Panc1 (cell line): Measurements from ENCODE around the gene PPP1R18.

Source experiments
- POLR2AphosphoS5 ChIP-seq: IDR thresholded peaks from 2 replicates; pipeline ENCODE4 v1.6.1; 2012; ENCODE audit warnings: mild to moderate bottlenecking, low read depth, low read length, moderate library complexity
- TF ChIP-seq, protein P1 (sequence below): fragments of 450-650 bp; IDR thresholded peaks from 2 replicates; pipeline ENCODE4 v1.5.1; 2017; ENCODE audit warnings: mild to moderate bottlenecking
- TF ChIP-seq, protein P2 (sequence below), 2 experiments: IDR thresholded peaks; 2 replicates each; pipeline ENCODE4 v1.6.1; 2011 to 2012; ENCODE audit warnings: low read depth in 2 of 2, control low read depth in 1 of 2, low read length in 1 of 2, mild to moderate bottlenecking in 1 of 2, moderate library complexity in 1 of 2; ENCODE audit not compliant: insufficient read depth in 1 of 2

- TF ChIP-seq, protein P1, sequence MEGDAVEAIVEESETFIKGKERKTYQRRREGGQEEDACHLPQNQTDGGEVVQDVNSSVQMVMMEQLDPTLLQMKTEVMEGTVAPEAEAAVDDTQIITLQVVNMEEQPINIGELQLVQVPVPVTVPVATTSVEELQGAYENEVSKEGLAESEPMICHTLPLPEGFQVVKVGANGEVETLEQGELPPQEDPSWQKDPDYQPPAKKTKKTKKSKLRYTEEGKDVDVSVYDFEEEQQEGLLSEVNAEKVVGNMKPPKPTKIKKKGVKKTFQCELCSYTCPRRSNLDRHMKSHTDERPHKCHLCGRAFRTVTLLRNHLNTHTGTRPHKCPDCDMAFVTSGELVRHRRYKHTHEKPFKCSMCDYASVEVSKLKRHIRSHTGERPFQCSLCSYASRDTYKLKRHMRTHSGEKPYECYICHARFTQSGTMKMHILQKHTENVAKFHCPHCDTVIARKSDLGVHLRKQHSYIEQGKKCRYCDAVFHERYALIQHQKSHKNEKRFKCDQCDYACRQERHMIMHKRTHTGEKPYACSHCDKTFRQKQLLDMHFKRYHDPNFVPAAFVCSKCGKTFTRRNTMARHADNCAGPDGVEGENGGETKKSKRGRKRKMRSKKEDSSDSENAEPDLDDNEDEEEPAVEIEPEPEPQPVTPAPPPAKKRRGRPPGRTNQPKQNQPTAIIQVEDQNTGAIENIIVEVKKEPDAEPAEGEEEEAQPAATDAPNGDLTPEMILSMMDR = no peak
- TF ChIP-seq, protein P2, sequence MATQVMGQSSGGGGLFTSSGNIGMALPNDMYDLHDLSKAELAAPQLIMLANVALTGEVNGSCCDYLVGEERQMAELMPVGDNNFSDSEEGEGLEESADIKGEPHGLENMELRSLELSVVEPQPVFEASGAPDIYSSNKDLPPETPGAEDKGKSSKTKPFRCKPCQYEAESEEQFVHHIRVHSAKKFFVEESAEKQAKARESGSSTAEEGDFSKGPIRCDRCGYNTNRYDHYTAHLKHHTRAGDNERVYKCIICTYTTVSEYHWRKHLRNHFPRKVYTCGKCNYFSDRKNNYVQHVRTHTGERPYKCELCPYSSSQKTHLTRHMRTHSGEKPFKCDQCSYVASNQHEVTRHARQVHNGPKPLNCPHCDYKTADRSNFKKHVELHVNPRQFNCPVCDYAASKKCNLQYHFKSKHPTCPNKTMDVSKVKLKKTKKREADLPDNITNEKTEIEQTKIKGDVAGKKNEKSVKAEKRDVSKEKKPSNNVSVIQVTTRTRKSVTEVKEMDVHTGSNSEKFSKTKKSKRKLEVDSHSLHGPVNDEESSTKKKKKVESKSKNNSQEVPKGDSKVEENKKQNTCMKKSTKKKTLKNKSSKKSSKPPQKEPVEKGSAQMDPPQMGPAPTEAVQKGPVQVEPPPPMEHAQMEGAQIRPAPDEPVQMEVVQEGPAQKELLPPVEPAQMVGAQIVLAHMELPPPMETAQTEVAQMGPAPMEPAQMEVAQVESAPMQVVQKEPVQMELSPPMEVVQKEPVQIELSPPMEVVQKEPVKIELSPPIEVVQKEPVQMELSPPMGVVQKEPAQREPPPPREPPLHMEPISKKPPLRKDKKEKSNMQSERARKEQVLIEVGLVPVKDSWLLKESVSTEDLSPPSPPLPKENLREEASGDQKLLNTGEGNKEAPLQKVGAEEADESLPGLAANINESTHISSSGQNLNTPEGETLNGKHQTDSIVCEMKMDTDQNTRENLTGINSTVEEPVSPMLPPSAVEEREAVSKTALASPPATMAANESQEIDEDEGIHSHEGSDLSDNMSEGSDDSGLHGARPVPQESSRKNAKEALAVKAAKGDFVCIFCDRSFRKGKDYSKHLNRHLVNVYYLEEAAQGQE (IDR thresholded peaks at IDR 0.05; ENCODE audit: insufficient read depth in 1 of 2, low read depth in 2 of 2, low read length in 1 of 2) = no peak
- TF ChIP-seq POLR2AphosphoS5 = no peak
Observed at GRCh38 chr6:30644769-30645168, 41.7 kb downstream of the PPP1R18 start.
